PC-3 (cell line): ENCODE data around the gene MACO1. TPM values are rescaled to one million over a fixed set of nuclear protein-coding genes. Genes with fewer than 3 reads are reported as not detected.

Experiments
- ATAC-seq: fragments of 200-7000 bp; cut with Tn5 transposase; 2 replicates; pipeline ENCODE4 v1.9.1; 2020; ENCODE audit warnings: mild to moderate bottlenecking, moderate library complexity
- BruUV-seq: library from RNA; stranded (reverse); fragments of 400-500 nt; replicated peaks from 2 replicates; lab custom pipeline; 2021; lab: Mats Ljungman, UMichigan
- CTCF ChIA-PET: fragments of 300-600 bp; sonication (Branson Sonifier 250); formaldehyde crosslinking; loops from one replicate; lab custom pipeline; 2022; ENCODE audit warnings: antibody characterized with exemption; lab: Charles Lee
- POLR2A ChIA-PET: fragments of 300-600 bp; sonication (Branson Sonifier 250); formaldehyde crosslinking; loops from one replicate; lab custom pipeline; 2022; ENCODE audit warnings: antibody characterized with exemption; ENCODE audit not compliant: unreplicated experiment; lab: Charles Lee
- DNase-seq: peaks from one replicate; pipeline ENCODE4 v3.0.0-alpha.2; 2015
- H2AFZ ChIP-seq: fragments of 300-600 bp; sonication (generic); 2 replicates; pipeline ENCODE4 v1.6.0; 2016; ENCODE audit warnings: antibody characterized with exemption, low read length
- H3F3A ChIP-seq: fragments of 300-600 bp; sonication (generic); one replicate; pipeline ENCODE4 v1.6.0; 2017; ENCODE audit warnings: antibody characterized with exemption, low read length, control low read depth, mild to moderate bottlenecking; ENCODE audit not compliant: unreplicated experiment
- H3K27ac ChIP-seq: fragments of 300-600 bp; sonication (generic); 2 replicates; pipeline ENCODE4 v1.5.1; 2016; ENCODE audit warnings: mild to moderate bottlenecking, low read length
- H3K27me3 ChIP-seq: fragments of 300-600 bp; sonication (generic); 2 replicates; pipeline ENCODE4 v1.6.1; 2016; ENCODE audit warnings: low read length, mixed read lengths
- H3K36me3 ChIP-seq: fragments of 300-600 bp; sonication (generic); 2 replicates; pipeline ENCODE4 v1.6.1; 2016; ENCODE audit warnings: low read depth, mixed run types, low read length, mixed read lengths
- H3K4me1 ChIP-seq: fragments of 300-600 bp; sonication (generic); 2 replicates; pipeline ENCODE4 v1.5.1; 2016; ENCODE audit warnings: low read length; ENCODE audit not compliant: insufficient read depth
- H3K4me2 ChIP-seq: fragments of 300-600 bp; sonication (generic); 2 replicates; pipeline ENCODE4 v1.6.0; 2016; ENCODE audit warnings: low read length
- H3K4me3 ChIP-seq: fragments of 300-600 bp; sonication (generic); 2 replicates; pipeline ENCODE4 v1.5.1; 2016; ENCODE audit warnings: mild to moderate bottlenecking, low read length, mixed read lengths
- H3K79me2 ChIP-seq: fragments of 300-600 bp; sonication (generic); 2 replicates; pipeline ENCODE4 v1.6.1; 2017; ENCODE audit warnings: low read length, mixed read lengths
- H3K9ac ChIP-seq: fragments of 300-600 bp; sonication (generic); 2 replicates; pipeline ENCODE4 v1.6.0; 2016; ENCODE audit warnings: mild to moderate bottlenecking, low read length
- H3K9me2 ChIP-seq: fragments of 300-600 bp; sonication (generic); replicated peaks from 2 replicates; pipeline ENCODE4 v1.6.1; 2016; ENCODE audit warnings: mixed run types, low read length, mixed read lengths
- H3K9me3 ChIP-seq: fragments of 300-600 bp; sonication (generic); 2 replicates; pipeline ENCODE4 v1.6.1; 2016; ENCODE audit warnings: low read length, mixed read lengths
- H4K20me1 ChIP-seq: fragments of 300-600 bp; sonication (generic); 2 replicates; pipeline ENCODE4 v1.6.1; 2016; ENCODE audit warnings: low read length, mixed read lengths
- EZH2 ChIP-seq: fragments of 300-600 bp; sonication (generic); IDR thresholded peaks from one replicate; pipeline ENCODE4 v1.6.1; 2017; ENCODE audit warnings: antibody characterized with exemption, mild to moderate bottlenecking, low read length; ENCODE audit not compliant: unreplicated experiment
- EZH2phosphoT487 ChIP-seq: fragments of 300-600 bp; sonication (generic); IDR thresholded peaks from 2 replicates; pipeline ENCODE4 v1.6.1; 2018; ENCODE audit warnings: mild to moderate bottlenecking, antibody characterized with exemption, low read length, borderline replicate concordance
- intact Hi-C: fragments of 100-400 bp; cut with micrococcal nuclease; formaldehyde crosslinking; loops from 2 replicates; pipeline ENCODE4 v1.9.0; 2023
- total RNA-seq: library from RNA; depleted of rRNA; stranded (reverse); fragments of >200 nt; gene quantifications from 2 replicates; pipeline ENCODE4 v1.2.3, GENCODE V29; 2014
- TF ChIP-seq, protein P1 (sequence below): fragments of 300-600 bp; sonication (generic); conservative IDR thresholded peaks from 2 replicates; pipeline ENCODE4 v1.5.1; 2017; ENCODE audit warnings: antibody characterized with exemption, low read depth, mild to moderate bottlenecking, low read length

MACO1 gene
- total RNA-seq, 1 experiment from 2014 or later, result 14.0 TPM

DNA sequence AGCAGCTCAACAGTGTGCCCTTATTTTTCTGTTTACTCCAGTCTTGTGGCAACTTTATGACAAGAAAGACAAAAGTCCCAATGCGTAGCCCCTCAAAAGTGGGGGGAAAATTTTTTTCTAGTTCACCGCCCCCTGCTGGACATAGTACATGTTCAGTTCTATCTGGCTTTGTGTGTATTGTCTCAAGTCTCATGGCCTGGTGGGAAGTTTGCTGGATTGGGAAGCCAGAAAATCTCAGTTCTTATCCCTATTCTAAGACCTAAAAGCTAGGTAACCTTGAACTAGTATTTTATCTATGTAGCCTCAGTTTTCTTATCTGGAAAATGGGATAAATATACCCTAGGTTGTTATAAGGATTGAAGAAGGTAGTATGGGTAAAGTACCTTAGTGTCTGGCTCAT is 56.9 kb downstream of the MACO1 start:
- ATAC-seq (no peak), DNase-seq (peak; percentile 27)
- Histone ChIP-seq H3K4me3 (no peak overlapping the region), H3F3A (no peaks in the 10 kb centered on the region), H4K20me1 (no peaks in the 10 kb centered on the region), H3K4me2 (no peak overlapping the region), H3K9me3 (no peaks in the 10 kb centered on the region), H3K9me2 (no peaks in the 10 kb centered on the region), H3K27ac (no peak overlapping the region), H3K79me2 (no peaks in the 10 kb centered on the region), H3K4me1 (no peaks in the 10 kb centered on the region), H3K9ac (no peak overlapping the region), H3K27me3 (no peaks in the 10 kb centered on the region), H2AFZ (no peak overlapping the region), H3K36me3 (peaks cover 19% of the 10 kb centered on the region)
- ChIA-PET CTCF (interaction anchor here (0.6 kb wide), 1 partner anchor 335 kb away, joined by 3 read pairs; no protein-coding TSS in a partner anchor), POLR2A (no interaction called here)
- intact Hi-C loops, result no loop called here
- no peak for TF ChIP-seq EZH2phosphoT487
- TF ChIP-seq EZH2, result no peak
- TF ChIP-seq, protein P1, sequence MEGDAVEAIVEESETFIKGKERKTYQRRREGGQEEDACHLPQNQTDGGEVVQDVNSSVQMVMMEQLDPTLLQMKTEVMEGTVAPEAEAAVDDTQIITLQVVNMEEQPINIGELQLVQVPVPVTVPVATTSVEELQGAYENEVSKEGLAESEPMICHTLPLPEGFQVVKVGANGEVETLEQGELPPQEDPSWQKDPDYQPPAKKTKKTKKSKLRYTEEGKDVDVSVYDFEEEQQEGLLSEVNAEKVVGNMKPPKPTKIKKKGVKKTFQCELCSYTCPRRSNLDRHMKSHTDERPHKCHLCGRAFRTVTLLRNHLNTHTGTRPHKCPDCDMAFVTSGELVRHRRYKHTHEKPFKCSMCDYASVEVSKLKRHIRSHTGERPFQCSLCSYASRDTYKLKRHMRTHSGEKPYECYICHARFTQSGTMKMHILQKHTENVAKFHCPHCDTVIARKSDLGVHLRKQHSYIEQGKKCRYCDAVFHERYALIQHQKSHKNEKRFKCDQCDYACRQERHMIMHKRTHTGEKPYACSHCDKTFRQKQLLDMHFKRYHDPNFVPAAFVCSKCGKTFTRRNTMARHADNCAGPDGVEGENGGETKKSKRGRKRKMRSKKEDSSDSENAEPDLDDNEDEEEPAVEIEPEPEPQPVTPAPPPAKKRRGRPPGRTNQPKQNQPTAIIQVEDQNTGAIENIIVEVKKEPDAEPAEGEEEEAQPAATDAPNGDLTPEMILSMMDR, result peak; percentile 80
- BruUV-seq, result no TSS peak

DNA sequence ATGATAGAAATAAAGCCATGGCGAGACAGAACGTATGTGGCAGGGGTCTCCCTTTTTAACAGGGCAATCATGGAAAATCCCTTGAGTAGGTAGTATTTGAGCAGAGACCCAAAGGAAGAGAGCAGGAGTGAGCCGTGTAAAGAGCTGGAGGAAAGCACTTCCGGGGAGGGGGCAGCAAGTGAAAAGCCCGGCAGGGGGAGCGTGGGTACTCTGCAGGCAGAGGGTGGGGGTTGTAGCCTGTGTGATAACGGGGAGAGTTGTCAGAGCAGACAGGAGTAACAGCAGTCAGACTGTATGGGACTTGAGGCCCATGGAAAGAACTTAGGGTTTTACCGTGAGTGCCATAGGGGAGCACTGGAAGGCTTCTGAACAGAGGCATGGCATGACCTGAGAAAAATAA is 61.6 kb downstream of the MACO1 start:
- ChIA-PET POLR2A (no interaction called here), CTCF (no interaction called here)
- Histone ChIP-seq H3K4me2 (no peak overlapping the region), H3K27ac (no peak overlapping the region), H3K4me1 (no peaks in the 10 kb centered on the region), H3K79me2 (no peaks in the 10 kb centered on the region), H3K9me2 (no peaks in the 10 kb centered on the region), H3K9ac (no peak overlapping the region), H3F3A (no peaks in the 10 kb centered on the region), H4K20me1 (no peaks in the 10 kb centered on the region), H3K4me3 (no peak overlapping the region), H3K27me3 (no peaks in the 10 kb centered on the region), H2AFZ (no peak overlapping the region), H3K36me3 (peaks cover 23% of the 10 kb centered on the region), H3K9me3 (no peaks in the 10 kb centered on the region)
- BruUV-seq, result no TSS peak
- ATAC-seq, result no peak
- TF ChIP-seq, protein P1, result no peak
- no peak for TF ChIP-seq EZH2
- no peak for TF ChIP-seq EZH2phosphoT487
- intact Hi-C loops, result no loop called here
- DNase-seq, result no peak

DNA sequence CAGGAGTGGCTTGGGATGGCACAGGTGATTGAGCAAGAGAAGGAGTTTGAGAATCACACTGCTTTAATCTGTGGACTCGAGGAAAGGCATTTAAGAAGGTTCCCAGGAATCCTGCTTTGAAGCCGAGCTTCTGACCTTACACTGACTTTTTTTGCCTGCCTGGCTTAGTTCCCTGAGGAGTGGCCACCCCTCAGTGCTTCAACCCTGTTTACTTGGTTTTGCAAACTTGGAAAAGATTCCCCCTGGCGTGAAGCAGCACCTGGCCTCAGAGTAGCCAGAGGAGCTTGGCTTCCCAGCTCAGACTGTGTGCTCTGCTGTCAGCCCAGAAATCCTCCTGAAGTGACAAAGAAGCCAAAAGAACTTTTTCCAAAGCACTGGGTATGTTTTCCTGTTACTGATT is 64.3 kb downstream of the MACO1 start:
- H3K9me3 ChIP-seq, result no peaks in the 10 kb centered on the region
- ChIA-PET POLR2A (no interaction called here), CTCF (no interaction called here)
- DNase-seq, result no peak
- peaks cover 27% of the 10 kb centered on the region for H3K36me3 ChIP-seq
- no peak for ATAC-seq
- H3K9ac ChIP-seq, result no peak overlapping the region
- no peak overlapping the region for H3K4me2 ChIP-seq
- H3K27ac ChIP-seq, result no peak overlapping the region
- no peak overlapping the region for H2AFZ ChIP-seq
- no peaks in the 10 kb centered on the region for H3K4me1 ChIP-seq
- H3K27me3 ChIP-seq, result no peaks in the 10 kb centered on the region
- intact Hi-C loops, result no loop called here
- H4K20me1 ChIP-seq, result no peaks in the 10 kb centered on the region
- no TSS peak for BruUV-seq
- H3K4me3 ChIP-seq, result no peak overlapping the region
- no peaks in the 10 kb centered on the region for H3K79me2 ChIP-seq
- H3K9me2 ChIP-seq, result no peaks in the 10 kb centered on the region
- no peaks in the 10 kb centered on the region for H3F3A ChIP-seq
- TF ChIP-seq EZH2phosphoT487, result no peak
- TF ChIP-seq, protein P1, result no peak
- TF ChIP-seq EZH2, result no peak
